Skin epidermis (tissue), 12 donors: ENCODE results near the gene SAA4.
"Not testable (repeated sequence)": the region's sequence is repeated elsewhere in the genome, so short reads cannot be mapped to it uniquely, and the experiment has no call there.

ENCODE experiments used
- H3K27ac ChIP-seq, 21 experiments: fragments of 200-600 bp; sonication (generic) in 11 of 21; one replicate each; pipeline ENCODE4 v1.5.0; 2020; ENCODE audit warnings: mild to moderate bottlenecking in 3 of 21, inconsistent platforms in 2 of 21, moderate library complexity in 2 of 21
- H3K4me3 ChIP-seq, 7 experiments: fragments of 200-600 bp; sonication (generic) in 2 of 7; one replicate each; pipeline ENCODE4 v1.5.0; 2020; ENCODE audit warnings: inconsistent platforms in 2 of 7, mild to moderate bottlenecking in 2 of 7, moderate library complexity in 1 of 7

SAA4 gene

GRCh38 chr11:18196532-18196931, 40.1 kb downstream of the SAA4 start:
- Histone ChIP-seq H3K4me3 (no peak overlapping the region), H3K27ac (no peak overlapping the region)

- no peak overlapping the region for H3K4me3 ChIP-seq
- H3K27ac ChIP-seq, result no peak overlapping the region
Measured at GRCh38 chr11:18193010-18193409, 43.6 kb downstream of the SAA4 start.

GRCh38 chr11:18191376-18191775, 45.2 kb downstream of the SAA4 start:
- H3K27ac ChIP-seq, result no peak overlapping the region
- no peak overlapping the region for H3K4me3 ChIP-seq

- H3K27ac ChIP-seq, H3K4me3 ChIP-seq: not testable (repeated sequence)
Measured at GRCh38 chr11:18189476-18190245, 46.9 kb downstream of the SAA4 start.

GRCh38 chr11:18188796-18189195, 47.8 kb downstream of the SAA4 start:
- Histone ChIP-seq H3K4me3 (no peak overlapping the region), H3K27ac (no peak overlapping the region)
